Measurements from ENCODE around the gene ZNF836. TPM values are rescaled to one million over a fixed set of nuclear protein-coding genes. Genes with fewer than 3 reads are reported as not detected.

Gene ZNF836
- total and polyA plus RNA-seq, 9 of the 15 experiments (the other 6 are each of a cell fraction or from before 2014, with no cell fraction given) = 0.24 to 0.69 (median 0.64) TPM; not detected in 2

GRCh38 chr19:52189735-52190486, 18.5 kb upstream of the ZNF836 start, which contains the start of gene PPP2R1A (continued):
- TF ChIP-seq KAT2B (IDR thresholded peaks at IDR 0.05; ENCODE audit: low read depth, low read length) = no peak
- TF ChIP-seq PHB2 (IDR thresholded peaks at IDR 0.05; ENCODE audit: low read depth) = no peak
- no peak for TF ChIP-seq SMAD2 (IDR thresholded peaks at IDR 0.05; ENCODE audit: low read depth, low read length)
- TF ChIP-seq ZKSCAN1 (IDR thresholded peaks at IDR 0.05; ENCODE audit: low read depth, low read length) = peak; percentile 23; the same call in 1 of the 2 replicates
- TF ChIP-seq ZBTB8A (IDR thresholded peaks at IDR 0.05; ENCODE audit: partially characterized antibody) = no peak
- TF ChIP-seq HNRNPLL (IDR thresholded peaks at IDR 0.05; ENCODE audit: low read depth, low read length, poor library complexity, severe bottlenecking) = no peak
- TF ChIP-seq ZBTB34 (CRISPR knock-in tag; IDR thresholded peaks at IDR 0.05) = no peak
- peak; percentile 95 for TF ChIP-seq POLR2A (conservative IDR thresholded peaks at IDR 0.05)
- no peak for TF ChIP-seq NUFIP1 (IDR thresholded peaks at IDR 0.05; ENCODE audit: partially characterized antibody)
- no peak for TF ChIP-seq GABPB2 (CRISPR knock-in tag; conservative IDR thresholded peaks at IDR 0.05)
- TF ChIP-seq USF1 (CRISPR knock-in tag; IDR thresholded peaks at IDR 0.05) = no peak
- TF ChIP-seq ZC3H8 (IDR thresholded peaks at IDR 0.05) = no peak
- peak; percentile 77; the same call in 1 of the 2 replicates for TF ChIP-seq CEBPZ (IDR thresholded peaks at IDR 0.05; ENCODE audit: borderline replicate concordance, low read depth, low read length)
- no peak; a peak in 2 of 4 replicates for TF ChIP-seq SIN3A (IDR thresholded peaks at IDR 0.05; ENCODE audit: borderline replicate concordance in 2 of 2, control insufficient read depth in 1 of 2, low read depth in 2 of 2, low read length in 2 of 2)
- no peak for TF ChIP-seq STAG1 (CRISPR knock-in tag; IDR thresholded peaks at IDR 0.05; ENCODE audit: borderline replicate concordance)
- no peak for TF ChIP-seq MYNN (IDR thresholded peaks at IDR 0.05)
- TF ChIP-seq MYNN (CRISPR knock-in tag; IDR thresholded peaks at IDR 0.05) = no peak
- TF ChIP-seq KLF1 (tag; IDR thresholded peaks at IDR 0.05) = 0 out of 2 replicates have a peak, but pooled peaks have one; percentile 52
- peak; percentile 40; the same call in 1 of the 2 replicates for TF ChIP-seq GMEB1 (CRISPR knock-in tag; IDR thresholded peaks at IDR 0.05)

Measured in K562 (cell line).